Immature natural killer cell (primary cell): ENCODE results near the gene MTA2. TPM values are rescaled to one million over a fixed set of nuclear protein-coding genes. Genes with fewer than 3 reads are reported as not detected.
"Not testable (repeated sequence)": the region's sequence is repeated elsewhere in the genome, so short reads cannot be mapped to it uniquely, and the experiment has no call there.

Source experiments
- DNase-seq, 3 donors: peaks; one replicate each; pipeline ENCODE4 v3.0.0; 2022; ENCODE audit warnings: mixed read lengths in 1 of 3
- H3K27ac Mint-ChIP-seq, 6 donors: one replicate each; pipeline ENCODE4 v1.8.0; 2020; ENCODE audit warnings: mixed read lengths in 6 of 6, mild to moderate bottlenecking in 5 of 6, inconsistent platforms in 4 of 6, moderate library complexity in 3 of 6
- H3K27me3 Mint-ChIP-seq, 3 donors: one replicate each; pipeline ENCODE4 v1.8.0; 2020 to 2021; ENCODE audit warnings: low read depth in 3 of 3, mild to moderate bottlenecking in 3 of 3, mixed read lengths in 3 of 3, moderate library complexity in 3 of 3, inconsistent platforms in 1 of 3
- H3K36me3 Mint-ChIP-seq, 3 donors: one replicate each; pipeline ENCODE4 v1.8.0; 2020; ENCODE audit warnings: mixed read lengths in 3 of 3, inconsistent platforms in 2 of 3, mild to moderate bottlenecking in 2 of 3
- H3K4me1 Mint-ChIP-seq, 2 donors: one replicate each; pipeline ENCODE4 v1.8.0; 2020; ENCODE audit warnings: inconsistent platforms in 2 of 2, mild to moderate bottlenecking in 2 of 2, mixed read lengths in 2 of 2, moderate library complexity in 1 of 2
- H3K4me3 Mint-ChIP-seq, 5 donors: one replicate each; pipeline ENCODE4 v1.8.0; 2020; ENCODE audit warnings: mild to moderate bottlenecking in 5 of 5, mixed read lengths in 5 of 5, inconsistent platforms in 3 of 5, moderate library complexity in 3 of 5
- H3K9me3 Mint-ChIP-seq, 6 donors: one replicate each; pipeline ENCODE4 v1.8.0; 2020; ENCODE audit warnings: mild to moderate bottlenecking in 6 of 6, mixed read lengths in 6 of 6, inconsistent platforms in 4 of 6, moderate library complexity in 3 of 6
- polyA plus RNA-seq, 3 donors: library from polyadenylated mRNA; unstranded; fragments of 300-500 nt; fragmentation: Illumina TruSeq; gene quantifications; one replicate each; pipeline ENCODE4 v1.2.3, GENCODE V29; 2021

The MTA2 gene
- 10 to 100 TPM in 2 of 3 donors, 1 to 10 TPM in 1; 9.7 to 48.4 (median 22.4) TPM for polyA plus RNA-seq

GRCh38 chr11:62601372-62602140, at the start of gene MTA2:
Gene MTA2, minus strand, starts transcription at chr11:62601865. Its CDS starts 415 bp downstream, at chr11:62601450.
- Mint-ChIP-seq H3K36me3 (peaks cover 22 to 45% (median 35%) of the 10 kb centered on the region in 3 donors), H3K9me3 (no peaks in the 10 kb centered on the region), H3K4me3 (peak within 1 kb of the TSS; percentile 92 to 99 (median 97)), H3K27me3 (peaks cover 9 to 11% (median 10%) of the 10 kb centered on the region in 3 donors), H3K27ac (peak within 1 kb of the TSS; percentile 93 to 99 (median 97)), H3K4me1 (peaks cover 52 to 59% of the 10 kb centered on the region in 2 donors)
- peak; percentile 100 for DNase-seq

GRCh38 chr11:62650283-62650682, 48.6 kb upstream of the MTA2 start:
- H3K4me3 Mint-ChIP-seq, DNase-seq, H3K36me3 Mint-ChIP-seq, H3K9me3 Mint-ChIP-seq: not testable (repeated sequence)
- Mint-ChIP-seq H3K27ac (peak overlapping the region in 2 of 6 donors; percentile 30 to 46), H3K27me3 (peaks cover 9 to 28% (median 24%) of the 10 kb centered on the region in 3 donors), H3K4me1 (peaks cover 34 to 41% of the 10 kb centered on the region in 2 donors)

GRCh38 chr11:62649486-62649885, 47.8 kb upstream of the MTA2 start:
- DNase-seq, result no peak
- peaks cover 40 to 48% of the 10 kb centered on the region in 2 donors for H3K4me1 Mint-ChIP-seq

GRCh38 chr11:62648967-62649364, 47.3 kb upstream of the MTA2 start:
- Mint-ChIP-seq H3K36me3 (no peaks in the 10 kb centered on the region), H3K9me3 (no peaks in the 10 kb centered on the region), H3K4me3 (no peak overlapping the region), H3K4me1 (peaks cover 45 to 51% of the 10 kb centered on the region in 2 donors), H3K27ac (peak overlapping the region in 1 of 6 donors; percentile 40), H3K27me3 (peaks cover 9 to 16% (median 11%) of the 10 kb centered on the region in 3 donors)
- no peak for DNase-seq

More at GRCh38 chr11:62649486-62649885, 47.8 kb upstream of the MTA2 start:
- no peak overlapping the region for H3K27ac Mint-ChIP-seq
- peaks cover 9 to 21% (median 16%) of the 10 kb centered on the region in 3 donors for H3K27me3 Mint-ChIP-seq
- no peak overlapping the region for H3K4me3 Mint-ChIP-seq
- no peaks in the 10 kb centered on the region for H3K9me3 Mint-ChIP-seq
- no peaks in the 10 kb centered on the region for H3K36me3 Mint-ChIP-seq

GRCh38 chr11:62648185-62648966, 46.7 kb upstream of the MTA2 start:
- no peak for DNase-seq
- Mint-ChIP-seq H3K27me3 (peaks cover 5 to 10% (median 8%) of the 10 kb centered on the region in 3 donors), H3K4me3 (no peak overlapping the region), H3K27ac (peak overlapping the region in 1 of 6 donors; percentile 35), H3K9me3 (no peaks in the 10 kb centered on the region), H3K4me1 (peaks cover 42 to 47% of the 10 kb centered on the region in 2 donors), H3K36me3 (no peaks in the 10 kb centered on the region)

- no peak for DNase-seq
- Mint-ChIP-seq H3K36me3 (no peaks in the 10 kb centered on the region), H3K4me1 (peaks cover 37 to 41% of the 10 kb centered on the region in 2 donors), H3K9me3 (no peaks in the 10 kb centered on the region), H3K4me3 (no peak overlapping the region), H3K27ac (peak overlapping the region in 1 of 6 donors; percentile 35), H3K27me3 (peaks cover 0 to 7% (median 1%) of the 10 kb centered on the region in 3 donors)
Observed at GRCh38 chr11:62647609-62648005, 45.9 kb upstream of the MTA2 start.

GRCh38 chr11:62646825-62647608, 45.4 kb upstream of the MTA2 start:
- Mint-ChIP-seq H3K9me3 (no peaks in the 10 kb centered on the region), H3K27ac (peak overlapping the region; percentile 95 to 99 (median 98)), H3K4me1 (peaks cover 35% of the 10 kb centered on the region in 2 donors), H3K36me3 (no peaks in the 10 kb centered on the region), H3K27me3 (peaks cover 0 to 7% (median 0%) of the 10 kb centered on the region in 3 donors), H3K4me3 (peak overlapping the region; percentile 91 to 99 (median 96))
- no peak for DNase-seq

GRCh38 chr11:62645946-62646824, 44.5 kb upstream of the MTA2 start, which contains the start of gene GANAB:
Gene GANAB, minus strand, starts transcription at chr11:62646613. Its CDS starts 14 bp downstream, at chr11:62646599.
- Mint-ChIP-seq H3K4me3 (peak within 1 kb of the TSS; percentile 91 to 99 (median 96)), H3K9me3 (no peaks in the 10 kb centered on the region), H3K36me3 (no peaks in the 10 kb centered on the region), H3K27me3 (peaks cover 0 to 7% (median 0%) of the 10 kb centered on the region in 3 donors), H3K4me1 (peaks cover 35% of the 10 kb centered on the region in 2 donors), H3K27ac (peak within 1 kb of the TSS; percentile 95 to 99 (median 98))
- peak; percentile 96 to 97 (median 97) for DNase-seq

GRCh38 chr11:62645671-62645945, 43.9 kb upstream of the MTA2 start:
- H3K27me3 Mint-ChIP-seq, result peaks cover 0 to 10% (median 0%) of the 10 kb centered on the region in 3 donors
- H3K27ac Mint-ChIP-seq, result peak overlapping the region; percentile 95 to 99 (median 98)
- no peaks in the 10 kb centered on the region for H3K36me3 Mint-ChIP-seq
- peaks cover 40 to 41% of the 10 kb centered on the region in 2 donors for H3K4me1 Mint-ChIP-seq
- H3K9me3 Mint-ChIP-seq, result no peaks in the 10 kb centered on the region
- H3K4me3 Mint-ChIP-seq, result peak overlapping the region; percentile 91 to 99 (median 96)
- no peak for DNase-seq

GRCh38 chr11:62644220-62644619, 42.6 kb upstream of the MTA2 start:
- peaks cover 0 to 11% (median 0%) of the 10 kb centered on the region in 3 donors for H3K27me3 Mint-ChIP-seq
- no peak for DNase-seq
- H3K4me3 Mint-ChIP-seq, result peak overlapping the region in 3 of 5 donors; percentile 15 to 48 (median 26)
- peaks cover 45 to 48% of the 10 kb centered on the region in 2 donors for H3K4me1 Mint-ChIP-seq
- H3K27ac Mint-ChIP-seq, result peak overlapping the region in 5 of 6 donors; percentile 17 to 59 (median 39)
- H3K36me3 Mint-ChIP-seq, result peaks cover 0 to 5% (median 5%) of the 10 kb centered on the region in 3 donors
- H3K9me3 Mint-ChIP-seq, result no peaks in the 10 kb centered on the region

- Mint-ChIP-seq H3K9me3 (no peaks in the 10 kb centered on the region), H3K27ac (peak overlapping the region in 2 of 6 donors; percentile 55 to 59), H3K4me3 (no peak overlapping the region), H3K27me3 (peaks cover 0 to 5% (median 2%) of the 10 kb centered on the region in 3 donors), H3K4me1 (peaks cover 16 to 17% of the 10 kb centered on the region in 2 donors), H3K36me3 (peaks cover 23 to 70% (median 33%) of the 10 kb centered on the region in 3 donors)
- DNase-seq, result no peak
Observed at GRCh38 chr11:62632492-62632891, 30.8 kb upstream of the MTA2 start.

- DNase-seq, result no peak
- Mint-ChIP-seq H3K4me3 (no peak overlapping the region), H3K36me3 (peaks cover 15 to 62% (median 28%) of the 10 kb centered on the region in 3 donors)
Observed at GRCh38 chr11:62627713-62628112, 26.0 kb upstream of the MTA2 start.

More at GRCh38 chr11:62627713-62628112, 26.0 kb upstream of the MTA2 start:
- Mint-ChIP-seq H3K4me1 (peaks cover 0 to 3% of the 10 kb centered on the region in 2 donors), H3K9me3 (no peaks in the 10 kb centered on the region), H3K27ac (peak overlapping the region in 2 of 6 donors; percentile 26 to 75), H3K27me3 (peaks cover 0 to 5% (median under 1%) of the 10 kb centered on the region in 3 donors)
